Astrocyte (in vitro differentiated cells and primary cell): Measurements from ENCODE around the gene NLGN1. TPM values are rescaled to one million over a fixed set of nuclear protein-coding genes. Genes with fewer than 3 reads are reported as not detected.

ENCODE experiments used
- DNase-seq: peaks from one replicate; pipeline ENCODE4 v3.0.0-alpha.2; 2010; ENCODE audit warnings: low read depth
- FAIRE-seq: peaks from 2 replicates; lab custom pipeline; 2011; peaks lifted over from hg19 to GRCh38; lab: Jason Lieb, UNC
- H2AFZ ChIP-seq: 2 replicates; pipeline ENCODE4 v1.6.0; 2012; ENCODE audit warnings: low read depth, low read length, inconsistent platforms
- H3K27ac ChIP-seq: 2 replicates; pipeline ENCODE4 v1.5.1; 2011; ENCODE audit warnings: low read depth, low read length, inconsistent platforms
- H3K27me3 ChIP-seq: 2 replicates; pipeline ENCODE4 v1.6.0; 2011; ENCODE audit warnings: low read length, inconsistent platforms; ENCODE audit not compliant: insufficient read depth
- H3K36me3 ChIP-seq: 2 replicates; pipeline ENCODE4 v1.5.1; 2011; ENCODE audit warnings: low read length, inconsistent platforms; ENCODE audit not compliant: insufficient read depth
- H3K4me1 ChIP-seq: 2 replicates; pipeline ENCODE4 v1.5.1; 2011; ENCODE audit warnings: low read length, inconsistent platforms; ENCODE audit not compliant: insufficient read depth
- H3K4me2 ChIP-seq: 2 replicates; pipeline ENCODE4 v1.6.0; 2012; ENCODE audit warnings: low read length, inconsistent platforms
- H3K4me3 ChIP-seq: 2 replicates; pipeline ENCODE4 v1.5.1; 2011; ENCODE audit warnings: low read depth, mild to moderate bottlenecking, low read length, inconsistent platforms; ENCODE audit not compliant: insufficient read depth
- H3K79me2 ChIP-seq: 2 replicates; pipeline ENCODE4 v1.6.0; 2012; ENCODE audit warnings: mild to moderate bottlenecking, low read length, inconsistent platforms; ENCODE audit not compliant: insufficient read depth
- H3K9ac ChIP-seq: 2 replicates; pipeline ENCODE4 v1.6.0; 2012; ENCODE audit warnings: mild to moderate bottlenecking, low read length, inconsistent platforms
- H3K9me3 ChIP-seq: 2 replicates; pipeline ENCODE4 v1.5.1; 2012; ENCODE audit warnings: low read depth, mild to moderate bottlenecking, low read length, inconsistent platforms; ENCODE audit not compliant: insufficient read depth
- H4K20me1 ChIP-seq: 2 replicates; pipeline ENCODE4 v1.6.0; 2012; ENCODE audit warnings: low read length, inconsistent platforms; ENCODE audit not compliant: insufficient read depth
- H3K27ac Mint-ChIP-seq: one replicate; pipeline ENCODE4 v1.8.0; 2021; ENCODE audit warnings: mild to moderate bottlenecking, mixed read lengths; ENCODE audit not compliant: unreplicated experiment
- H3K27me3 Mint-ChIP-seq: one replicate; pipeline ENCODE4 v1.8.0; 2021; ENCODE audit warnings: low read depth, mixed read lengths; ENCODE audit not compliant: unreplicated experiment
- H3K36me3 Mint-ChIP-seq: one replicate; pipeline ENCODE4 v1.8.0; 2021; ENCODE audit warnings: low read depth, mixed read lengths; ENCODE audit not compliant: unreplicated experiment
- H3K4me1 Mint-ChIP-seq: one replicate; pipeline ENCODE4 v1.8.0; 2021; ENCODE audit warnings: low read depth, mixed read lengths; ENCODE audit not compliant: unreplicated experiment
- H3K4me3 Mint-ChIP-seq: one replicate; pipeline ENCODE4 v1.8.0; 2021; ENCODE audit warnings: mild to moderate bottlenecking, moderate library complexity, mixed read lengths; ENCODE audit not compliant: unreplicated experiment
- H3K9me3 Mint-ChIP-seq: one replicate; pipeline ENCODE4 v1.8.0; 2021; ENCODE audit warnings: mild to moderate bottlenecking, mixed read lengths; ENCODE audit not compliant: unreplicated experiment
- EZH2 ChIP-seq: IDR thresholded peaks from 2 replicates; pipeline ENCODE4 v1.6.1; 2012; ENCODE audit warnings: mild to moderate bottlenecking, low read length, inconsistent platforms; ENCODE audit not compliant: insufficient read depth
- total RNA-seq: library from RNA; stranded (reverse); gene quantifications from 2 replicates; pipeline ENCODE4 v1.2.1, GENCODE V29; 2021
- TF ChIP-seq, protein P1 (sequence below): IDR thresholded peaks from 2 replicates; pipeline ENCODE4 v1.5.1; 2011; ENCODE audit warnings: low read depth, mild to moderate bottlenecking, inconsistent platforms, low read length, moderate library complexity; ENCODE audit not compliant: insufficient read depth

Gene NLGN1
- total RNA-seq, 1 donor from 2014 or later, result 1.2 TPM

GRCh38 chr3:174198199-174198598 lies 800.7 kb downstream of the NLGN1 start:
- Histone ChIP-seq H3K4me2 (no peak overlapping the region), H4K20me1 (no peaks in the 10 kb centered on the region), H3K4me3 (no peak overlapping the region), H3K9ac (no peak overlapping the region), H3K4me1 (no peaks in the 10 kb centered on the region), H3K27me3 (no peaks in the 10 kb centered on the region), H3K9me3 (no peaks in the 10 kb centered on the region), H3K79me2 (no peaks in the 10 kb centered on the region), H3K36me3 (no peaks in the 10 kb centered on the region), H2AFZ (no peak overlapping the region), H3K27ac (no peak overlapping the region)
- H3K36me3 Mint-ChIP-seq, result no peaks in the 10 kb centered on the region
- peaks cover 2% of the 10 kb centered on the region for H3K9me3 Mint-ChIP-seq
- peaks cover 2% of the 10 kb centered on the region for H3K4me1 Mint-ChIP-seq
- no peaks in the 10 kb centered on the region for H3K27me3 Mint-ChIP-seq
- no peak overlapping the region for H3K27ac Mint-ChIP-seq
- DNase-seq (peak; percentile 43), FAIRE-seq (no peak)
- H3K4me3 Mint-ChIP-seq, result no peak overlapping the region
- no peak for TF ChIP-seq EZH2
- TF ChIP-seq, protein P1, sequence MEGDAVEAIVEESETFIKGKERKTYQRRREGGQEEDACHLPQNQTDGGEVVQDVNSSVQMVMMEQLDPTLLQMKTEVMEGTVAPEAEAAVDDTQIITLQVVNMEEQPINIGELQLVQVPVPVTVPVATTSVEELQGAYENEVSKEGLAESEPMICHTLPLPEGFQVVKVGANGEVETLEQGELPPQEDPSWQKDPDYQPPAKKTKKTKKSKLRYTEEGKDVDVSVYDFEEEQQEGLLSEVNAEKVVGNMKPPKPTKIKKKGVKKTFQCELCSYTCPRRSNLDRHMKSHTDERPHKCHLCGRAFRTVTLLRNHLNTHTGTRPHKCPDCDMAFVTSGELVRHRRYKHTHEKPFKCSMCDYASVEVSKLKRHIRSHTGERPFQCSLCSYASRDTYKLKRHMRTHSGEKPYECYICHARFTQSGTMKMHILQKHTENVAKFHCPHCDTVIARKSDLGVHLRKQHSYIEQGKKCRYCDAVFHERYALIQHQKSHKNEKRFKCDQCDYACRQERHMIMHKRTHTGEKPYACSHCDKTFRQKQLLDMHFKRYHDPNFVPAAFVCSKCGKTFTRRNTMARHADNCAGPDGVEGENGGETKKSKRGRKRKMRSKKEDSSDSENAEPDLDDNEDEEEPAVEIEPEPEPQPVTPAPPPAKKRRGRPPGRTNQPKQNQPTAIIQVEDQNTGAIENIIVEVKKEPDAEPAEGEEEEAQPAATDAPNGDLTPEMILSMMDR, result no peak

- H3K9me3 ChIP-seq, result no peaks in the 10 kb centered on the region
- Mint-ChIP-seq H3K4me3 (no peak overlapping the region), H3K4me1 (peaks cover 2% of the 10 kb centered on the region), H3K9me3 (peaks cover 2% of the 10 kb centered on the region), H3K27ac (no peak overlapping the region), H3K36me3 (no peaks in the 10 kb centered on the region), H3K27me3 (no peaks in the 10 kb centered on the region)
- no peaks in the 10 kb centered on the region for H3K27me3 ChIP-seq
- H2AFZ ChIP-seq, result no peak overlapping the region
- H3K9ac ChIP-seq, result no peak overlapping the region
- H3K27ac ChIP-seq, result no peak overlapping the region
- no peak overlapping the region for H3K4me3 ChIP-seq
- no peaks in the 10 kb centered on the region for H4K20me1 ChIP-seq
- H3K36me3 ChIP-seq, result no peaks in the 10 kb centered on the region
- FAIRE-seq (peak; percentile 55), DNase-seq (peak; percentile 16)
- no peaks in the 10 kb centered on the region for H3K79me2 ChIP-seq
- no peaks in the 10 kb centered on the region for H3K4me1 ChIP-seq
- no peak for TF ChIP-seq EZH2
- TF ChIP-seq, protein P1, result no peak
- no peak overlapping the region for H3K4me2 ChIP-seq
Measured at GRCh38 chr3:174199696-174200095, 802.2 kb downstream of the NLGN1 start.

- H3K36me3 Mint-ChIP-seq, result no peaks in the 10 kb centered on the region
- no peaks in the 10 kb centered on the region for H3K79me2 ChIP-seq
- H3K27ac Mint-ChIP-seq, result no peak overlapping the region
- H4K20me1 ChIP-seq, result no peaks in the 10 kb centered on the region
- no peak overlapping the region for H3K4me3 Mint-ChIP-seq
- H3K27me3 Mint-ChIP-seq, result no peaks in the 10 kb centered on the region
- H3K9me3 ChIP-seq, result no peaks in the 10 kb centered on the region
- H3K4me2 ChIP-seq, result peak overlapping the region; percentile 2
- DNase-seq, result no peak
- no peaks in the 10 kb centered on the region for H3K36me3 ChIP-seq
- no peak for TF ChIP-seq EZH2
- no peaks in the 10 kb centered on the region for H3K4me1 ChIP-seq
- peaks cover 4% of the 10 kb centered on the region for H3K4me1 Mint-ChIP-seq
- no peaks in the 10 kb centered on the region for H3K27me3 ChIP-seq
- H3K4me3 ChIP-seq, result no peak overlapping the region
- H3K27ac ChIP-seq, result peak overlapping the region; percentile 32
- H3K9ac ChIP-seq, result no peak overlapping the region
- FAIRE-seq, result no peak
- no peak overlapping the region for H2AFZ ChIP-seq
- peaks cover 2% of the 10 kb centered on the region for H3K9me3 Mint-ChIP-seq
Measured at GRCh38 chr3:174202116-174202515, 804.6 kb downstream of the NLGN1 start.
